GM12873 (cell line): ENCODE results near the gene MMS22L.

Source experiments
- TF ChIP-seq, protein P1 (sequence below): IDR thresholded peaks from 2 replicates; pipeline ENCODE4 v1.5.1; 2012; ENCODE audit warnings: low read depth, mild to moderate bottlenecking, moderate library complexity, low read length, control low read depth; ENCODE audit not compliant: insufficient read depth; ENCODE audit errors: missing control alignments

MMS22L gene

DNA sequence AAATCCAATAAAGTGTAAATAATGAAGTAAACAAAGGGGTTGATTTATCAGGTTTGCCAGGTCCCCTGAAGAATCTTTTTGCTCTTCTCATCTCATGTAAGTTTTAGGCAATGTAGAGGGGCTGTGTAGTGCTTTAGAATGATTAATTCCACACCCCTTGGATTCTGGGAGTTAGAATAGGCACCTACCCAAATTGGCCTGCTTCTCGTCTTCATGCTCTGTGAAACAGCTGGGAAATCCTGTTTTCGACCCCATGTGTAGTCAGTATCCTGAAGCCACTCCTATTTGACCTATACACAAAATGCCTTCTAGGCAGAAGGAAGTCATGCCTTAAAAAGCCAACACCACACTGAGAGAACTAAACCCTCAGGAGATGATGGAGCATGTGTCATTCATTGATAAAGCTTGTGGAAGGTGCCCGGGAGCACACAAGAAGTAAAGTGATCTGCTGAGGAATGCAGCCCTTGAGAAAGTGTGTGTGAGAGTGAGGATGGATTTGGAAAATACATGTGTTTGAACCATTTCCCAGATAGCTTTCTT is 187.6 kb downstream of the MMS22L start:
- TF ChIP-seq, protein P1, sequence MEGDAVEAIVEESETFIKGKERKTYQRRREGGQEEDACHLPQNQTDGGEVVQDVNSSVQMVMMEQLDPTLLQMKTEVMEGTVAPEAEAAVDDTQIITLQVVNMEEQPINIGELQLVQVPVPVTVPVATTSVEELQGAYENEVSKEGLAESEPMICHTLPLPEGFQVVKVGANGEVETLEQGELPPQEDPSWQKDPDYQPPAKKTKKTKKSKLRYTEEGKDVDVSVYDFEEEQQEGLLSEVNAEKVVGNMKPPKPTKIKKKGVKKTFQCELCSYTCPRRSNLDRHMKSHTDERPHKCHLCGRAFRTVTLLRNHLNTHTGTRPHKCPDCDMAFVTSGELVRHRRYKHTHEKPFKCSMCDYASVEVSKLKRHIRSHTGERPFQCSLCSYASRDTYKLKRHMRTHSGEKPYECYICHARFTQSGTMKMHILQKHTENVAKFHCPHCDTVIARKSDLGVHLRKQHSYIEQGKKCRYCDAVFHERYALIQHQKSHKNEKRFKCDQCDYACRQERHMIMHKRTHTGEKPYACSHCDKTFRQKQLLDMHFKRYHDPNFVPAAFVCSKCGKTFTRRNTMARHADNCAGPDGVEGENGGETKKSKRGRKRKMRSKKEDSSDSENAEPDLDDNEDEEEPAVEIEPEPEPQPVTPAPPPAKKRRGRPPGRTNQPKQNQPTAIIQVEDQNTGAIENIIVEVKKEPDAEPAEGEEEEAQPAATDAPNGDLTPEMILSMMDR: no peak

DNA sequence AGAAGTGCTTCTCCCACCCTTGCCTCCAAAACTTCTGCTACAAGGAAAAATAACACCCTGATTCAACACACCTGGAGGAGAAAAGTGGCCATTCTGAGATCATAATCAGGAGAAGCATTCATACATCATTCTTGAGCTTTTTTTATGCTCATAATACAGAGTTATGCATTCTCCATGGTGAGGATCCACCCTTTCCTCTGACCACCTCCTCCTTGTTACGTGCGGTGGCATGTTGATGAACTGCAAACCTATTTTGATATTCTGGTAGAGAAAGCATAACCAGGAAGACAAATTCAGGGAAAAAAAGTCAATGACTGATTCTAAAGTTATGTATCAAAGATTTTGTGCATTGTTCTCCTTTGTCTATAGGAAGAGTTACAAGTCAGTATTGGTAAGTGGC is 188.6 kb downstream of the MMS22L start:
- TF ChIP-seq, protein P1: no peak

DNA sequence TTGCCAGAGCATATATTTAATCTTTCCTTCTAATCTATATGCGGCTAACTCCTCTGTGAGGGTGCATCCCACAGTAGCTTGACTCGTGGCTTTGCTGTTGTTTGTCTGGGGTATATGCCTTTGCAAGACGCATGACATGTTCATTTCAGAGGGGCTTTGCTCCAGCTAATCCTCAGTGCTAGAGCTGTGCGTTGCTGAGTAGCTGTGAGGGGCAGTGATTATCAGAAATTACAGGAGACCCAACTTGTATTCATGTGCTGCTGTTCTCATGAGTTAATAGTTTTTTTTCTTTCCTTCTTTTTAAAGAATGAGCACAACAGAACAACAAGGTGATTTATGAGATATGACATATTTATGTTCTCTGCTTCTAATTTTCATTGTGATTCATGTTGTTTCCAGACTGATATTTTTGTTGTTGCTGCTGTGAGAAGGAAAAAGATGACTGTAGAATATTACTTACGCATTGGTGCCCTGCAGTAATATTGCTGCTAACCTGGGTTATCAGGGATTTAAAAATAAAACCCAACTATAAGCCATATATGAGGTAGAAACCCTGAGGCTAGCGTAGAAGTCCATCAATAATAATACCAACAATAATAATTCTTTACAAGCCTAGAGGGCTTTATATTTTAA is 190.2 kb downstream of the MMS22L start:
- TF ChIP-seq, protein P1: no peak
